OCI-LY1 (cell line): Measurements from ENCODE around the gene PPP1R14B.

Experiments
- EZH2 ChIP-seq: fragments of 200-600 bp; sonication (generic), shearing (Covaris generic); IDR thresholded peaks from 2 replicates; pipeline ENCODE4 v1.8.0; 2017; ENCODE audit warnings: borderline replicate concordance, mixed run types, mild to moderate bottlenecking, antibody characterized with exemption, low read length, moderate library complexity, mixed read lengths
- TF ChIP-seq, protein P1 (sequence below): fragments of 200-600 bp; sonication (generic), shearing (Covaris generic); IDR thresholded peaks from 2 replicates; pipeline ENCODE4 v1.5.1; 2017; ENCODE audit warnings: mild to moderate bottlenecking, antibody characterized with exemption, low read length, moderate library complexity, mixed read lengths

DNA sequence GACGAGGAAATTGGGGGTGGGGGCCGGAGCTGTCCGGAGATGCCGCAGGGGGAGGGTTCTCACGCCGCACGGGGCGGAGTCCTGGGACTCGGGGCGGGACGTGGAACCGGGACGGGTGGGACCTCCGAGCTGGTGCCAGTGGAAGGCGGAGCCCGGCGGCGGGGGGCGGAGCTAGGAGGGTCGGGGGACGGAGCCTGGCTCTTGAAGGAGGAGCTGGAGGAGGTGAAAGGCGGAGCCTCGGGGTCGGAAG is 5.6 kb downstream of the PPP1R14B start:
- TF ChIP-seq, protein P1, sequence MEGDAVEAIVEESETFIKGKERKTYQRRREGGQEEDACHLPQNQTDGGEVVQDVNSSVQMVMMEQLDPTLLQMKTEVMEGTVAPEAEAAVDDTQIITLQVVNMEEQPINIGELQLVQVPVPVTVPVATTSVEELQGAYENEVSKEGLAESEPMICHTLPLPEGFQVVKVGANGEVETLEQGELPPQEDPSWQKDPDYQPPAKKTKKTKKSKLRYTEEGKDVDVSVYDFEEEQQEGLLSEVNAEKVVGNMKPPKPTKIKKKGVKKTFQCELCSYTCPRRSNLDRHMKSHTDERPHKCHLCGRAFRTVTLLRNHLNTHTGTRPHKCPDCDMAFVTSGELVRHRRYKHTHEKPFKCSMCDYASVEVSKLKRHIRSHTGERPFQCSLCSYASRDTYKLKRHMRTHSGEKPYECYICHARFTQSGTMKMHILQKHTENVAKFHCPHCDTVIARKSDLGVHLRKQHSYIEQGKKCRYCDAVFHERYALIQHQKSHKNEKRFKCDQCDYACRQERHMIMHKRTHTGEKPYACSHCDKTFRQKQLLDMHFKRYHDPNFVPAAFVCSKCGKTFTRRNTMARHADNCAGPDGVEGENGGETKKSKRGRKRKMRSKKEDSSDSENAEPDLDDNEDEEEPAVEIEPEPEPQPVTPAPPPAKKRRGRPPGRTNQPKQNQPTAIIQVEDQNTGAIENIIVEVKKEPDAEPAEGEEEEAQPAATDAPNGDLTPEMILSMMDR: no peak
- no peak for TF ChIP-seq EZH2
